GM18951 (cell line): ENCODE measurements around the gene PDE4B.

Experiments
- POLR2A ChIP-seq: IDR thresholded peaks from 4 replicates; pipeline ENCODE4 v1.6.1; 2011; ENCODE audit warnings: mild to moderate bottlenecking; ENCODE audit not compliant: insufficient read length, insufficient read depth; ENCODE audit errors: extremely low read depth
- in situ Hi-C: fragments of 300-500 bp; cut with MboI; formaldehyde crosslinking; loops from one replicate; pipeline ENCODE4 v1.12.0; 2022; ENCODE audit warnings: low sequenced_read_pairs, mixed read lengths, inconsistent platforms; ENCODE audit not compliant: unreplicated experiment

PDE4B gene

DNA sequence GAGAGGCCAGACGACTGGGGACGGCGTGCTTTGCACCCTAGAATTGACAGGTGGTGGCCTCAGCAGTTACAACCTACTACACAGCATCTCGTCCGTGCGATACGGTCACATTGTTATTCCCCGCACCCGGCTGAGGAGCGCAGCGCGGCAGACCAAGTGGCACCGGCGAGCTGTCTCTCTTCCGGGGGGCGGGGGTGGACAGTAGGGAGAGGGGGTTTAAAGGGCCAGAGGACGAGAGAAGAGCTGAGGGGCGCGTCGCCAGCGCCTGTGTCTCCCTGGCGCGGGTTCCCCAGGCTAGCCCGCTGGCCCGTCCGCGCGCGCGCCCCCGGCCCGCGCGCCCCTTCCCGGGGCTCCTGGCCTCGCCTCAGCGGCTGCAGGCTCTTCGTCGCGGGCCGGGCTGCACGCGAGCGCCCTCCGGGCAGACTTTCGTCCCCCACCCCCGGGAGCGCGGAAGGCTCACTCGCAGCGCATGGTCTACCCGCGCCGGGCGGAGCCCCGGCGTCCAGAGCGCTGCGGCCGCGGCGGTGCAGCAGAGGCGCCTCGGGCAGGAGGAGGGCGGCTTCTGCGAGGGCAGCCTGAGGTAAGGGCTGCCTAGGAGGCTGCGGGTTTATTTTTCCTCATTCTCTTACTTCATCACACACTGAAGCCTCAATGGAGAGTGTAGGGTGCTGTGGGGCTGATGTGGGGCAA is at the start of gene PDE4B:
TSS of gene PDE4B (plus strand) at position 227 of the 690 bp plus-strand sequence.
- no peak for TF ChIP-seq POLR2A
- in situ Hi-C loops = no loop called here

DNA sequence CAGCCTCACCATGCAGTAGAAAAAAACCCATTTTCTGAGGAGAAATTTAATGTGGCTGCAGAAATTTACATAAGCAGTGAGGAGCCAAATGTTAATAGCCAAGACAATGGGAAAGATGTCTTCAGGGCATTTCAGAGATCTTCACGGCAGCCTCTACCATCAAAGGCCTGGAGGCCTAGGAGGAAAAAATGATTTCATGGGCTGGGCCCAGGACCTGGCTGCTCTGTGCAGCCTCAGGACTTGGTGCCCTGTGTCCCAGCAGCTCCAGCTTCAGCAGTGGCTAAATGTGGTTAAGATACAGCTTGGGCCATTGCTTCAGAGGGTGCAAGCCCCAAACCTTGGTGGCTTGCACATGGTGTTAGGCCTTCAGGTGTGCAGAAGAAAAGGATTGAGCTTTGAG is 48.0 kb upstream of the PDE4B start:
- TF ChIP-seq POLR2A = no peak
- in situ Hi-C loops = loop anchor here (25.0 kb wide), 1 partner anchor 718 kb away; no protein-coding TSS in a partner anchor

DNA sequence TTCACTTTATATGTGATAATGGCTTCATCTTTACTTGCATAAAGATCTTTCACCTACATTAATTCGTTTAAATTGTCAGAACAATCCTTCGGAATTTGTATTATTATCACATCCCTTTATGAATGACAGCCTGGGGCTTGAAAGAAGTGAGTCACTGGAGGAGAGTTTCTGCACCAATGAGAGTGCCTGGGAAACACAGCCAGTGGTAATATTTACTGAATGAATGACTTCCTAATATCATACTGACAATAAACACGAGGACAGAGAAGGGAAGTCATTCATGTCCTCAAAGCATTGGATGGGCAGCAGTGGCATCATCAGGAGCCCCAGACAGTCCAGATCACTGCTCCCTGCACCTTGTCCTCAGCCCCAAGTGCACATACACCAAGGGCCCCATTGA is 40.7 kb upstream of the PDE4B start:
- TF ChIP-seq POLR2A = no peak
- in situ Hi-C loops = no loop called here

DNA sequence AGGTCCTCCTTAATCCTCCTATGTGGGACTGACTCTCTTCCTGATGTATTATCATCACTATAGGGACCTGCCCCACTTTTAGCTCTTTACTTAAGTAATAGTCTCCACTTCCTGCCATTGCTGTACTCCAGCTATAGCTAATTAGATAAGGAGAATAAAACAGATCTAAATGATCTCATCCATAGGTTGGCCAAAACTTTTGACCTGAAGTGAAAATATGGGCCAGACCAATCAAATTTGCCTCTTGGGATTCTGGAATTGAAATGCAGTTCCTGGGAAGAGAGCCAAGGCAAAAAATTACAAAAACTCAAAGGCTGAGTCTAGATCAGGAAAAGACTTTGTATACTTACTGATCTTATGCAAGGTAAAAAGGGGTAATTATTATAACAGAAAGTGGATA is 36.1 kb upstream of the PDE4B start:
- in situ Hi-C loops = no loop called here

DNA sequence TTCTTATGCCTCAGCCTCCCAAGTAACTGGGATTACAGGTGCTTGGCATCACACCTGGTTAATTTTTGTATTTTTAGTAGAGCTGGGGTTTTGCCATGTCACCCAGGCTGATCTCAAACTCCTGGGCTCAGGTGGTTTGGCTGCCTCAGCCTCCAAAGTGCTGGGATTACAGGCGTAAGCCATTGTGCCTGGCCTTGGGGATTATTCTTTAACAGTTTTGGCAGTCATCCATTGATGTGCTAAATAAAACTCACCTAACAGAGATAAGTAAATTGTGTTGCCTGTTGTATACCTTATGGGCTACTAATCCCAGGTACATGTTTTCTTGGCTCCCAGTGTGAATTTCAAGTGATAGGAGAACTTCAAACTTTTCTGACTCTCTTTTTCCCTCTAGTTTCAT is 35.2 kb upstream of the PDE4B start:
- in situ Hi-C loops = no loop called here
- no peak for TF ChIP-seq POLR2A

More for the DNA sequence above, 36.1 kb upstream of the PDE4B start:
- TF ChIP-seq POLR2A = no peak

DNA sequence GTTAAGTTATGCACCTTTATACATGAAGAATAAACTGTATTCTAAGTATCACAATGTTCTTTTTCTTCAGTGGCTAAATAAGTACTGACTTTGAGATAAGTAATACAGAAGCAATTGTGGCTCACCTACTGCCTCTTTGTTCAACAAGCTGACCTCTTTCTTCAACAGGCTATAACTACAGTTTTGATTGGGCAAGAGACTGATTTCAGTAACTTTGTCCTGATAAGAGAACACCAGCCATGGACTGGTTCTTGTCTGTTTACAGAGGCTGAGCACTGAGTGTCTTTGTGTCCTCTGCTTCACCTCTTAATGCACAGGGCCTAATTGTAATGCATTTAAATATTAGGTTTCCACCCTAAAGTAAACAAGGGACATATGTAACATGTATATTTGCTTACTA is 34.6 kb upstream of the PDE4B start:
- in situ Hi-C loops = no loop called here
- TF ChIP-seq POLR2A = no peak

DNA sequence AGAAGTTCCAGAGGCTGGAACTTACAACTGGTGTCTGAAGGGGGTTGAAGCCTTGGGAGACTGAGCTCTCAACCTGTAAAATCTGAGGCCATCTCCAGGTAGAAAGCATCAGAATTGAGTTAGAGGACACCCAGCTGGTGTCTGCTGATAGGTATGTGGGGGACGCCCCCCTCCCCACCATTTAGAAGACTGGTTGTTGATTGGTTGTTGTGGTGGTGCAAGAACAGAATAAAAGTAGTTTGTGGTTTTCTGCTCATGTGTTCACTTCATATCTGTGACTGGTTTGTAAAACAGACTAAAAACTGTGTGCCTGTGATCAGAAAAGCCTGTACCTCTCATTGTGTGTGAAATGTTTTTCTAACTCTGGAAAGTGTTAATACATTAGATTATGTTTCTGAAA is 33.2 kb upstream of the PDE4B start:
- in situ Hi-C loops = no loop called here
- TF ChIP-seq POLR2A = no peak

DNA sequence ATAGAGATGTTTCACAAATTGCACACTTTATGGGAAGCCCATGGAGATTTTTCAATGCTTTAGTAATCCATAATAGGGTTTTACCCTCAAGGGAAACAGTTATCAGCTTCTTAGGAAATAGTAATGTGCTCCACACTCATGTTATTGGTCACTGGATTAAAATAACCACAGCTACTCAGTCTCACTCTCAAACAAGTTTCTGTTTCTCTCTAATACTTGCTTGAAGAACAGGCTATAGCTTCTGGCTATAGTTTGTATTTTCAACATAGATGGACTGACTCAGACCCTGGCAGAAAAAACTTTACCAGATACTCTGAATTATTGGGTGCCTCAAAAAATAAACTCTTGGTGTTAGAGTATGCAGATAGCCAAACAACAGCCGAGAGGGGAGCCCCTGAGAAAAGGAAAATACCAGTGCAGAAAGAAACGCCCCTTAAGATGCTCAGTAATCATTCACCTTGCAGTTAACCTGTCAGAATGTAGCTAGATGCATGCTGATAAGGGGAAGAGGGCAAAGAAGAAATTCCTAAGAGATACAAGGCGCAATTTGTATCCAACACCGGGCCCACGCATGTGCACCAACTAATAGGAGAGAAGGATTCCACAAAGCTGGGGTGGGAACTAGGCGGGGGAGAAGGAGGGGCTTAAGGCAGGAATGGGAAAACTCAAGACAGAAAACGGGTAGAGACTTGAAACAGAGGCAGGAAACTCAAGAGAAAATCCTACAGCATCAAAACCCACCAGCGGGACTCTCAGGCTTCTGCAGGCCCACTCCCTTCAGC is 30.4 kb upstream of the PDE4B start:
- TF ChIP-seq POLR2A = no peak
- in situ Hi-C loops = no loop called here

DNA sequence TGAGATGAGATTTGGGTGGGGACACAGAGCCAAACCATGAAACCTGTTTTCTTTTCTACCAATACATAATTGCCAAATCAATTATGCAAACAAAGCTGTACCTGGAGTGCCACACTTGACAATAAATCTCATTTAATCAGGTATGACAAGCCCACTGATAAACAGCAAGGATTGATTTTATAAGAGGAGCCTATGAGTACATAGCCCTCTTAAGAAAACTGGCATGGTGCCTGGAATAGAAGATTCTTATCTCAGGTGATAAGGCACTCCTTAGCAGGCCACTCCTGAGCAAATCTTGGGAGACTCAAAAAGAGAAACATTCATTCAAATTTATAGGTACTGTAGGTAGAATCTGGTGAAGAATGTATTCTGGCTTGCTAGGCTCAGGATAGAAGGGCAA is 28.6 kb upstream of the PDE4B start:
- in situ Hi-C loops = no loop called here
- no peak for TF ChIP-seq POLR2A

DNA sequence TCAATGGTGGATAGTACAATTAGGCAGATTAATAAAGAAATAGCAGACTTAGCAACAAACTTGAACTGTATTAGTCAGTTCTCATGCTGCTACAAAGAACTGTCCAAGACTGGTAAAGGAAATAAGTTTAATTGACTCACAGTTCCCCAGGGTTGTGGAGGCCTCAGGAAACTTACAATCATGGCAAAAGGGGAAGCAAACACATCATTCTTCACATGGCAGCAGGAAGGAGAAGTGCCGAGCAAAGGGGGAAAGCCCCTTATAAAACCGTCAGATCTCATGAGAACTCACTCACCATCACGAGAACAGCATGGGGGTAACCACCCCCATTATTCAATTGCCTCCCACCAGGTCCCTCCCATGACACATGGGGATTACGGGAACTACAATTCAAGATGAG is 27.1 kb upstream of the PDE4B start:
- in situ Hi-C loops = no loop called here
- no peak for TF ChIP-seq POLR2A

DNA sequence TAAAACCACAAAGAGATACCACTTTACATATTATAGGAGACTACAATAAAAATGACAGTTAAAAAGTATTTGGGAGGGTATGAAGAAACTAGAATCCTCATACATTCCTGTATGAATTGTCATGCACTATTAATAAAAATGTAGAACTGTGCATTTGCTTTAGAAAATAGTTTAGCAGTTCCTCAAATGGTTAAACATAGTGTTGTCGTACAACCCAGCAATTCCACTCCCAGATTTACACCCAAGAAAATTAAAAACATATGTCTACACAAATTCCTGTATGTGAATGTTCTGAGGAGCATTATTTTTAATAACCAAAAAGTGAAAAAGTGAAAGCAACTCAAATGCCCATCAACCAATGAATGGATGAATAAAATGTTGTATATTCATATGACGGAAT is 23.1 kb upstream of the PDE4B start:
- in situ Hi-C loops = no loop called here

DNA sequence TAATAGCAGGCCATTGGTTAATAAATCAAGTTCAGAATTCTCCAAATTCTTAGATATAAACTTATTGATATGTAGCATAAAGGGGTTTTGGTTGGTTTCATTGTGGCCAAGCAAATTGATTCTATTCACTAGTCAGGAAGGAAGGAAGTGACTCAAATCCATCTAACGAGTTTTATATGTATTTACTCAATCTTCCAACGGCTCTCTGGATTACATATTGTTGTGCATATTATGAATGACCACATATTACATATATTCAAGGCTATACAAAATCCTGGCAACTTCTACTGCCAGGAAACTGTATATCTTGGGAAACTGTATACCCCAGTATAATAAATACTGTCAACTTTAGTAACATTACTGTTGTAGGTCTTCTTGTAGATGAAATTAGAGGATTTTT is 20.1 kb upstream of the PDE4B start:
- no peak for TF ChIP-seq POLR2A
- in situ Hi-C loops = no loop called here

More for the DNA sequence above, 23.1 kb upstream of the PDE4B start:
- TF ChIP-seq POLR2A = no peak

DNA sequence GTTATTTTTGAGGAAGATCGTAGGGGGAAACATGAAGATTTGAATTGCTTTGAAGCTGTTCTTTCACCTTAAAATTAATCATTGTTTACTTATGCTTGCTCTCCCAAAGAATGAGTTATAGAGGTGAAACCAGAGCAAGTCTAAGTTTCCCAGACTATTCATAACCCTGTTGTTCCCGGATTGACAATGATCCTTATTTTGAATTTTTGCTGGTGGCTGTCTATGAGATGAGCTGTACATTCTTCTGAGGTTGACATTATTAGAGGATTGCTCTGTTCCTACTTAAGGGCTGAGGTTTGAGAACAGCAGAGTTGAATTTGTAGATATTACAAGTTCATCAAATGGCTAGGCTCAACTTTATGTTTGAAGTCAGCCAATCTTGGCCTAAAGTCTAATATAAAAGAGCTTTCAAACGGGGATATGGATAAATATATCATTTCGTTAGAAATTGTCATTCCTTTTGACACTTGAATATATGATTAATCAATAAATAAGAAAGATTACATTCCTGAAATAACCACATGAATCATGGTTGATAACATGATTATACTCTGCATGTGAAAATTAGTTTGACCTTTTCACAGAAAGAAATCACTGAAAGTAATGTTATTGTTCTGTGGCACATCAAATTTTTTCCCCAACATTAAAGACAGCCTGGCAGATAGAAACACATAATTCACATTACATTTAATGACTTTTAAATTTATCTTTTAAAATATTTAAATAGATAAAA is 19.1 kb upstream of the PDE4B start:
- no peak for TF ChIP-seq POLR2A
- in situ Hi-C loops = no loop called here

DNA sequence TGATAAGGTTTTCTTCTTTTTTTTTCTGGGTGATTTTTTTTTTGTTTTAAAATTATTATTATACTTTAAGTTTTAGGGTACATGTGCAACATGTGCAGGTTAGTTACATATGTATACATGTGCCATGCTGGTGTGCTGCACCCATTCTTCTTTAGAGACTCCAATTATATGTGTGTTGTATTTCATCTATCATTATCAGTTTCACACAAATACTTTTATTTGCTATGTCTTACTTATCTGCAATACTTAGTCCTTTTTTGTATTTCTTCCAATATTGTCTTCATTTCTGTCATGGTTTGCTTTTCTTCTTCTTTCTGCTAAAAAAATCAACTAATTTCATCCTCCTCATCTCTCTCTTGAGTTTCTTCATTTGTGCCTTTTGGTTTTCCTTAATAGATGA is 3.9 kb upstream of the PDE4B start:
- in situ Hi-C loops = no loop called here
- TF ChIP-seq POLR2A = no peak

DNA sequence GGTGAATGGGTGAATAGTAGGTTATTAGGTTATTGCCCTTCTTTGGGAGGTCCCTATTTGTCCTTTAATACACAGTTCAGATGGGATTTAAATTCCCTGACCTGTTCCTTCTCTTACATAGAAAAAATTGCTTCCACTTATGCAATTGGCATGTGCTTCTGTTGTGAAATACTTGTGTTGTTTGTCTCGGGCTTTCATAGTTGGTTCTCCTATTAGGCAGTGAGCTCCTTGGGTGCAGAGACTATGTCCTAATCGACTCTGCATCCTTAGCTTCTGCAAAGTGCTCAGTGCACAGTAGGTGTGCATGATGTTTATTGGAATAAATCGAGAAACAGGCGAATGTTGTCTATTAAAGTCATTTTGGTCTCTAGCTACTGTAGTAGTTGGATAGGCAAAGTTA is 1.3 kb upstream of the PDE4B start:
- in situ Hi-C loops = no loop called here
- no peak for TF ChIP-seq POLR2A
